Neuronal stem cell (in vitro differentiated cells): ENCODE data around the gene ANOS1.

Experiments used
- DNase-seq: peaks from one replicate; pipeline ENCODE4 v3.0.0-alpha.2; 2013; ENCODE audit warnings: low spot score
- H2AFZ ChIP-seq: one replicate; pipeline ENCODE4 v1.6.1; 2013; ENCODE audit warnings: mild to moderate bottlenecking, low read length, inconsistent platforms
- H2AK5ac ChIP-seq: 2 replicates; pipeline ENCODE4 v1.6.1; 2013; ENCODE audit warnings: low read depth, mild to moderate bottlenecking, inconsistent platforms, low read length, moderate library complexity, mixed read lengths
- H2BK120ac ChIP-seq: 2 replicates; pipeline ENCODE4 v1.6.1; 2013; ENCODE audit warnings: low read depth, mild to moderate bottlenecking, inconsistent platforms, low read length, moderate library complexity, mixed read lengths
- H2BK12ac ChIP-seq: one replicate; pipeline ENCODE4 v1.6.1; 2013; ENCODE audit warnings: low read length, inconsistent platforms
- H2BK15ac ChIP-seq: 2 replicates; pipeline ENCODE4 v1.6.1; 2013; ENCODE audit warnings: mild to moderate bottlenecking, low read length, inconsistent platforms, mixed read lengths
- H2BK5ac ChIP-seq: one replicate; pipeline ENCODE4 v1.6.1; 2013; ENCODE audit warnings: inconsistent platforms, mild to moderate bottlenecking, low read length, moderate library complexity
- H3K14ac ChIP-seq: one replicate; pipeline ENCODE4 v1.6.1; 2013; ENCODE audit warnings: low read length, inconsistent platforms
- H3K18ac ChIP-seq: 2 replicates; pipeline ENCODE4 v1.6.1; 2013; ENCODE audit warnings: low read length, inconsistent platforms
- H3K23ac ChIP-seq: 2 replicates; pipeline ENCODE4 v1.6.1; 2013; ENCODE audit warnings: low read depth, mild to moderate bottlenecking, mixed read lengths, low read length, inconsistent platforms; ENCODE audit not compliant: poor library complexity
- H3K27ac ChIP-seq: replicated peaks from 3 replicates; pipeline ENCODE4 v1.5.1; 2013; ENCODE audit warnings: low read length, inconsistent platforms
- H3K27me3 ChIP-seq, 3 experiments: 2 replicates each; pipeline ENCODE4 v1.6.1; 2013; ENCODE audit warnings: low read length in 3 of 3, mild to moderate bottlenecking in 2 of 3, inconsistent platforms in 1 of 3, low read depth in 1 of 3, mixed read lengths in 1 of 3, moderate library complexity in 1 of 3; ENCODE audit not compliant: control insufficient read depth in 3 of 3, insufficient read depth in 3 of 3
- H3K36me3 ChIP-seq, 2 donors: replicated peaks in 1 of 2; 2 replicates each; pipeline ENCODE4 v1.6.1; 2013; ENCODE audit warnings: low read length in 2 of 2; ENCODE audit not compliant: control insufficient read depth in 2 of 2, insufficient read depth in 2 of 2
- H3K4ac ChIP-seq: 2 replicates; pipeline ENCODE4 v1.6.1; 2013; ENCODE audit warnings: inconsistent platforms, mild to moderate bottlenecking, low read length, moderate library complexity
- H3K4me1 ChIP-seq, 2 donors: 1 replicate in 1 of 2; 2 replicates in 1 of 2; pipeline ENCODE4 v1.6.1; 2013; ENCODE audit warnings: low read length in 2 of 2, low read depth in 1 of 2; ENCODE audit not compliant: control insufficient read depth in 2 of 2, insufficient read depth in 1 of 2
- H3K4me2 ChIP-seq: one replicate; pipeline ENCODE4 v1.6.1; 2013; ENCODE audit warnings: mild to moderate bottlenecking, low read length, inconsistent platforms; ENCODE audit not compliant: insufficient read depth, poor library complexity, severe bottlenecking
- H3K4me3 ChIP-seq, 2 donors: 2 replicates each; pipeline ENCODE4 v1.5.1; 2013; ENCODE audit warnings: low read length in 2 of 2, mild to moderate bottlenecking in 2 of 2, inconsistent platforms in 1 of 2, moderate library complexity in 1 of 2
- H3K79me1 ChIP-seq: one replicate; pipeline ENCODE4 v1.6.1; 2013; ENCODE audit warnings: low read depth, mild to moderate bottlenecking, inconsistent platforms, low read length, moderate library complexity
- H3K9ac ChIP-seq: one replicate; pipeline ENCODE4 v1.6.1; 2013; ENCODE audit warnings: mild to moderate bottlenecking, low read depth, low read length, inconsistent platforms; ENCODE audit not compliant: poor library complexity
- H3K9me3 ChIP-seq, 2 donors: replicated peaks in 1 of 2; 2 replicates each; pipeline versions ENCODE3 to v1.6.1; 2013; ENCODE audit warnings: low read length in 2 of 2, mild to moderate bottlenecking in 2 of 2, inconsistent platforms in 1 of 2, low read depth in 1 of 2, mixed read lengths in 1 of 2, moderate library complexity in 1 of 2; ENCODE audit not compliant: control insufficient read depth in 2 of 2, insufficient read depth in 1 of 2
- H4K8ac ChIP-seq: one replicate; pipeline ENCODE4 v1.6.1; 2013; ENCODE audit warnings: low read depth, mild to moderate bottlenecking, inconsistent platforms, low read length, moderate library complexity
- H4K91ac ChIP-seq: one replicate; pipeline ENCODE4 v1.6.1; 2013; ENCODE audit warnings: low read length, low read depth, mild to moderate bottlenecking, inconsistent platforms; ENCODE audit not compliant: poor library complexity
- WGBS, 2 donors: extraction: QIAGEN DNeasy Blood & Tissue Kit; methylation state at CpG; one replicate each; pipeline ENCODE4 v1.1.7; 2013; ENCODE audit warnings: missing lambda C conversion rate in 2 of 2, mixed read lengths in 1 of 2; ENCODE audit not compliant: insufficient read length in 2 of 2, insufficient replicate concordance in 1 of 2; ENCODE audit errors: extremely low coverage in 2 of 2; 5-methylcytosine and 5-hydroxymethylcytosine counted together

Gene ANOS1

DNA sequence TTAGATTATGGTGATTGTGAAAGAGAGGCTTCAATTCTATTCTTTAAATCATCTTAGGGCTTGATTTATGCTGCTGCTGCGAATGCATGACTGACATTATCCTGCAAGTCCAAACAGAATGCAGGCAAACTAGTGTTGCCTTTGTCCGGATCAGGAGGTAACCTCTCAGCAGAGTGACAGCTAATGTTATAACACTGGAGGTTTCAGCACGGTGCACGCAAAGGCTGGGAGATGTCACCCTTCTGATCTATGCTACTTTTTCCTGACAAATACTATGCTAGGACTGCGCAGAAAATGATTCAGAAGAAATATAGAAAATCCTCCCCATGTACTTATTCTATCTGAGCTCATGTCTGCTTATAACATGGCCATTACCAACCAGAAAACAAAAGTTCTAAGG, 48.2 kb downstream of the ANOS1 start:
- H2BK5ac ChIP-seq: no peak overlapping the region
- H4K8ac ChIP-seq: no peak overlapping the region
- no peak overlapping the region for H2BK120ac ChIP-seq
- H3K9ac ChIP-seq: no peak overlapping the region
- no peak overlapping the region for H3K14ac ChIP-seq
- H3K18ac ChIP-seq: no peak overlapping the region
- no peaks in the 10 kb centered on the region for H3K9me3 ChIP-seq
- no peak overlapping the region for H2AK5ac ChIP-seq
- WGBS, 2 donors: no CpG with 5 or more reads among the region's 5 CpGs
- peak overlapping the region; percentile 94 for H3K27ac ChIP-seq
- no peak overlapping the region for H3K4ac ChIP-seq
- H2AFZ ChIP-seq: no peak overlapping the region
- H3K4me1 ChIP-seq: peaks cover 3% of the 10 kb centered on the region in 2 donors
- no peak overlapping the region for H4K91ac ChIP-seq
- H3K4me2 ChIP-seq: no peak overlapping the region
- H3K23ac ChIP-seq: no peak overlapping the region
- H3K79me1 ChIP-seq: no peaks in the 10 kb centered on the region
- H3K4me3 ChIP-seq: no peak overlapping the region
- H2BK12ac ChIP-seq: no peak overlapping the region
- H3K27me3 ChIP-seq: peaks cover 0 to 18% (median 0%) of the 10 kb centered on the region in 3 experiments
- H2BK15ac ChIP-seq: no peak overlapping the region
- no peaks in the 10 kb centered on the region for H3K36me3 ChIP-seq
- DNase-seq: no peak

DNA sequence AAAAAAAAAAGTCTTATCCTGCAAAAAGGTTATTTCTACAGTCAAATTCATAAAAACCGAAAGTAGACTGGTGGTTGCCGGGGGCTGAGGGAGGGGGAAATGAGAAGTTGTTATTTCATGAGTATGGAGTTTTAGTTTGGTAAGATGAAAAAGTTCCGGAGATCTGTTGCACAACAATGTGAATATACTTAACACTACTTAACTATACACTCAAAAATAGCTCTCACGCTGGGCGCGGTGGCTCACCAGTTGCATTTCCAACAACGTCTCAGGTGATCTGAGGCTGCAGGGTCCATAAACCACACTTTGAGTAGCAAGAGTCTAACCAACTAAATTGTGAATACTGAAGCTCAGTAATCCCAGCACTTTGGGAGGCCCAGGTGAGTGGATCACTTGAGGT, 52.4 kb downstream of the ANOS1 start:
- no CpG with 5 or more reads among the region's 7 CpGs for WGBS, 2 donors
- Histone ChIP-seq H2BK5ac (no peak overlapping the region), H3K9me3 (no peaks in the 10 kb centered on the region), H2AFZ (no peak overlapping the region), H4K91ac (no peak overlapping the region), H3K27me3 (peaks cover 0 to 3% (median 0%) of the 10 kb centered on the region in 3 experiments), H3K4me1 (peaks cover under 1 to 7% of the 10 kb centered on the region in 2 donors), H2BK12ac (no peak overlapping the region), H4K8ac (no peak overlapping the region), H3K9ac (no peak overlapping the region), H2BK120ac (no peak overlapping the region), H2AK5ac (no peak overlapping the region), H3K4me3 (no peak overlapping the region), H3K79me1 (peaks cover 1% of the 10 kb centered on the region), H3K14ac (no peak overlapping the region), H3K27ac (no peak overlapping the region), H3K36me3 (no peaks in the 10 kb centered on the region), H2BK15ac (no peak overlapping the region), H3K18ac (no peak overlapping the region), H3K23ac (no peak overlapping the region), H3K4me2 (no peak overlapping the region), H3K4ac (no peak overlapping the region)
- no peak for DNase-seq

- H3K27ac ChIP-seq: no peak overlapping the region
- no peak overlapping the region for H3K18ac ChIP-seq
- no peak overlapping the region for H3K4ac ChIP-seq
- no peak overlapping the region for H4K91ac ChIP-seq
- H2AFZ ChIP-seq: no peak overlapping the region
- H3K27me3 ChIP-seq: peaks cover 0 to 5% (median 0%) of the 10 kb centered on the region in 3 experiments
- no peak overlapping the region for H4K8ac ChIP-seq
- H3K79me1 ChIP-seq: peaks cover 3% of the 10 kb centered on the region
- no CpG with 5 or more reads among the region's 6 CpGs for WGBS, 2 donors
- no peak overlapping the region for H3K4me2 ChIP-seq
- no peak overlapping the region for H2BK120ac ChIP-seq
- H3K36me3 ChIP-seq: no peaks in the 10 kb centered on the region
- H3K23ac ChIP-seq: no peak overlapping the region
- H2BK12ac ChIP-seq: no peak overlapping the region
- H2BK5ac ChIP-seq: no peak overlapping the region
- H2AK5ac ChIP-seq: no peak overlapping the region
- DNase-seq: no peak
- H3K4me1 ChIP-seq: peaks cover 0 to 13% of the 10 kb centered on the region in 2 donors
- H3K9ac ChIP-seq: no peak overlapping the region
- H3K14ac ChIP-seq: no peak overlapping the region
- H3K4me3 ChIP-seq: no peak overlapping the region
- H2BK15ac ChIP-seq: no peak overlapping the region
- H3K9me3 ChIP-seq: no peaks in the 10 kb centered on the region
These were observed 56.8 kb downstream of the ANOS1 start for GRCh38 chrX:8675006-8675630.

GRCh38 chrX:8673201-8673600, 58.7 kb downstream of the ANOS1 start:
- H4K8ac ChIP-seq: no peak overlapping the region
- peaks cover 0 to 14% of the 10 kb centered on the region in 2 donors for H3K4me1 ChIP-seq
- no peak overlapping the region for H3K9ac ChIP-seq
- no peak overlapping the region for H4K91ac ChIP-seq
- H2BK120ac ChIP-seq: no peak overlapping the region
- no peak overlapping the region for H2BK12ac ChIP-seq
- H3K9me3 ChIP-seq: no peaks in the 10 kb centered on the region
- H3K14ac ChIP-seq: no peak overlapping the region
- no peak overlapping the region for H3K23ac ChIP-seq
- H3K18ac ChIP-seq: no peak overlapping the region
- peaks cover 3% of the 10 kb centered on the region for H3K79me1 ChIP-seq
- no peak overlapping the region for H3K27ac ChIP-seq
- no peak overlapping the region for H3K4me2 ChIP-seq
- no peak overlapping the region for H3K4ac ChIP-seq
- H3K27me3 ChIP-seq: peaks cover 0 to 5% (median 0%) of the 10 kb centered on the region in 3 experiments
- WGBS, 2 donors: no CpG with 5 or more reads among the region's 5 CpGs
- H2AK5ac ChIP-seq: no peak overlapping the region
- no peak overlapping the region for H3K4me3 ChIP-seq
- no peak overlapping the region for H2AFZ ChIP-seq
- no peaks in the 10 kb centered on the region for H3K36me3 ChIP-seq
- H2BK15ac ChIP-seq: no peak overlapping the region
- DNase-seq: no peak
- no peak overlapping the region for H2BK5ac ChIP-seq
